Measurements from ENCODE around the gene ATP1A3. TPM values are rescaled to one million over a fixed set of nuclear protein-coding genes. Genes with fewer than 3 reads are reported as not detected.

ATP1A3 gene
- total and polyA plus RNA-seq, 5 experiments from 2014 or later = 2.8 to 6.2 (median 3.4) TPM

- Mint-ChIP-seq H3K4me1 (peaks cover 34 to 68% (median 54%) of the 10 kb centered on the region in 4 donors), H3K36me3 (no peaks in the 10 kb centered on the region), H3K27me3 (peaks cover 0 to 7% (median 0%) of the 10 kb centered on the region in 5 donors), H3K27ac (peak overlapping the region; percentile 73 to 96 (median 89)), H3K9me3 (no peaks in the 10 kb centered on the region), H3K4me3 (peak overlapping the region in 2 of 10 donors; percentile 23 to 65)
- DNase-seq = no peak
- ATAC-seq = no peak
- POLR2A ChIA-PET = interaction anchor here (1.2 to 9.4 kb wide), 4 partner anchors 10 to 76 kb away, joined by 4 to 176 read pairs (median 16); partner anchors contain the start of genes ARHGEF1 and RPS19
These were observed 58.1 kb downstream of the ATP1A3 start for GRCh38 chr19:41935760-41936415.

GRCh38 chr19:41934849-41935374, 59.1 kb downstream of the ATP1A3 start:
- Mint-ChIP-seq H3K27me3 (peaks cover 0 to 7% (median 0%) of the 10 kb centered on the region in 5 donors), H3K36me3 (no peaks in the 10 kb centered on the region), H3K4me1 (peaks cover 41 to 70% (median 61%) of the 10 kb centered on the region in 4 donors), H3K27ac (peak overlapping the region; percentile 81 to 96 (median 88)), H3K4me3 (peak overlapping the region in 9 of 10 donors; percentile 25 to 78 (median 52)), H3K9me3 (no peaks in the 10 kb centered on the region)
- ATAC-seq (peak; percentile 72 to 77), DNase-seq (peak; percentile 64 to 90 (median 76))
- POLR2A ChIA-PET = interaction anchor here (0.6 to 9.4 kb wide), 8 partner anchors 15 to 332 kb away, joined by 3 to 176 read pairs (median 5); partner anchors contain the start of genes ARHGEF1 and RPS19

GRCh38 chr19:41933693-41934426, 60.2 kb downstream of the ATP1A3 start:
- H3K27me3 Mint-ChIP-seq = peaks cover 0 to 9% (median 0%) of the 10 kb centered on the region in 5 donors
- DNase-seq (no peak), ATAC-seq (no peak)
- H3K9me3 Mint-ChIP-seq = no peaks in the 10 kb centered on the region
- H3K4me3 Mint-ChIP-seq = peak overlapping the region in 9 of 10 donors; percentile 18 to 58 (median 31)
- POLR2A ChIA-PET = interaction anchor here (0.7 to 9.4 kb wide), 7 partner anchors 31 to 333 kb away, joined by 4 to 176 read pairs (median 4); partner anchors contain the start of genes ARHGEF1 and RPS19
- peaks cover 46 to 77% (median 71%) of the 10 kb centered on the region in 4 donors for H3K4me1 Mint-ChIP-seq
- H3K36me3 Mint-ChIP-seq = no peaks in the 10 kb centered on the region
- H3K27ac Mint-ChIP-seq = peak overlapping the region; percentile 81 to 96 (median 90)

- POLR2A ChIA-PET = interaction anchor here (1.0 to 9.4 kb wide), 4 partner anchors 21 to 73 kb away, joined by 4 to 176 read pairs (median 38); partner anchors contain the start of genes ARHGEF1 and RPS19
- ATAC-seq = no peak
- H3K27ac Mint-ChIP-seq = peak overlapping the region in 9 of 10 donors; percentile 29 to 96 (median 84)
- no peaks in the 10 kb centered on the region for H3K36me3 Mint-ChIP-seq
- DNase-seq = no peak
- peaks cover 0 to 10% (median 0%) of the 10 kb centered on the region in 5 donors for H3K27me3 Mint-ChIP-seq
- no peaks in the 10 kb centered on the region for H3K9me3 Mint-ChIP-seq
- H3K4me3 Mint-ChIP-seq = peak overlapping the region in 2 of 10 donors; percentile 2 to 25
- H3K4me1 Mint-ChIP-seq = peaks cover 47 to 79% (median 70%) of the 10 kb centered on the region in 4 donors
These were observed 61.2 kb downstream of the ATP1A3 start for GRCh38 chr19:41932720-41933332.

- DNase-seq (no peak), ATAC-seq (no peak)
- Mint-ChIP-seq H3K9me3 (no peaks in the 10 kb centered on the region), H3K27ac (peak overlapping the region in 5 of 10 donors; percentile 60 to 96 (median 78)), H3K4me1 (peaks cover 43 to 74% (median 65%) of the 10 kb centered on the region in 4 donors), H3K36me3 (no peaks in the 10 kb centered on the region), H3K4me3 (peak overlapping the region in 1 of 10 donors; percentile 25), H3K27me3 (peaks cover 0 to 10% (median 0%) of the 10 kb centered on the region in 5 donors)
- POLR2A ChIA-PET = interaction anchor here (1.0 to 9.4 kb wide), 5 partner anchors 21 to 73 kb away, joined by 4 to 176 read pairs (median 26); partner anchors contain the start of genes ARHGEF1 and RPS19
These were observed 61.7 kb downstream of the ATP1A3 start for GRCh38 chr19:41932259-41932719.

- H3K4me1 Mint-ChIP-seq = peaks cover 38 to 64% (median 56%) of the 10 kb centered on the region in 4 donors
- H3K9me3 Mint-ChIP-seq = no peaks in the 10 kb centered on the region
- DNase-seq (peak in 1 of 10 donors; percentile 12), ATAC-seq (no peak)
- H3K36me3 Mint-ChIP-seq = no peaks in the 10 kb centered on the region
- POLR2A ChIA-PET = interaction anchor here (0.9 to 9.4 kb wide), 10 partner anchors 9 to 66 kb away, joined by 3 to 176 read pairs (median 14); partner anchors contain the start of gene ARHGEF1
- peaks cover 0 to 10% (median 0%) of the 10 kb centered on the region in 5 donors for H3K27me3 Mint-ChIP-seq
- H3K4me3 Mint-ChIP-seq = peak overlapping the region in 1 of 10 donors; percentile 35
- H3K27ac Mint-ChIP-seq = peak overlapping the region in 9 of 10 donors; percentile 13 to 94 (median 79)
These were observed 63.0 kb downstream of the ATP1A3 start for GRCh38 chr19:41930926-41931592.

- ATAC-seq (no peak), DNase-seq (no peak)
- Mint-ChIP-seq H3K27ac (peak overlapping the region; percentile 71 to 94 (median 81)), H3K27me3 (peaks cover 0 to 8% (median 0%) of the 10 kb centered on the region in 5 donors), H3K4me3 (peak overlapping the region in 8 of 10 donors; percentile 44 to 86 (median 68)), H3K36me3 (no peaks in the 10 kb centered on the region), H3K4me1 (peaks cover 38 to 60% (median 54%) of the 10 kb centered on the region in 4 donors), H3K9me3 (no peaks in the 10 kb centered on the region)
- POLR2A ChIA-PET = interaction anchor here (0.9 to 9.4 kb wide), 12 partner anchors 8 to 65 kb away, joined by 3 to 176 read pairs (median 8); partner anchors contain the start of genes ARHGEF1, CD79A and RABAC1
These were observed 63.7 kb downstream of the ATP1A3 start for GRCh38 chr19:41930322-41930722.

GRCh38 chr19:41929536-41930071, 64.4 kb downstream of the ATP1A3 start:
- Mint-ChIP-seq H3K4me1 (peaks cover 31 to 53% (median 46%) of the 10 kb centered on the region in 4 donors), H3K27ac (peak overlapping the region in 9 of 10 donors; percentile 71 to 94 (median 83)), H3K36me3 (no peaks in the 10 kb centered on the region), H3K27me3 (peaks cover 0 to 3% (median 0%) of the 10 kb centered on the region in 5 donors), H3K4me3 (peak overlapping the region in 9 of 10 donors; percentile 52 to 97 (median 93)), H3K9me3 (no peaks in the 10 kb centered on the region)
- DNase-seq (no peak), ATAC-seq (peak in 1 of 2 donors; percentile 12)
- POLR2A ChIA-PET = interaction anchor here (0.8 to 9.4 kb wide), 13 partner anchors 8 to 70 kb away, joined by 3 to 176 read pairs (median 6); partner anchors contain the start of genes ARHGEF1, CD79A, RABAC1 and RPS19

GRCh38 chr19:41928754-41929535, 65.1 kb downstream of the ATP1A3 start:
- H3K9me3 Mint-ChIP-seq = no peaks in the 10 kb centered on the region
- H3K36me3 Mint-ChIP-seq = no peaks in the 10 kb centered on the region
- H3K27ac Mint-ChIP-seq = peak overlapping the region in 9 of 10 donors; percentile 83 to 94 (median 91)
- DNase-seq (peak in 1 of 10 donors; percentile 52), ATAC-seq (peak; percentile 66 to 73)
- peak overlapping the region in 7 of 10 donors; percentile 86 to 97 (median 94) for H3K4me3 Mint-ChIP-seq
- POLR2A ChIA-PET = interaction anchor here (0.8 to 9.4 kb wide), 17 partner anchors 9 to 69 kb away, joined by 3 to 176 read pairs (median 6); partner anchors contain the start of genes ARHGEF1, CD79A, RABAC1 and RPS19
- peaks cover 0 to 3% (median 0%) of the 10 kb centered on the region in 5 donors for H3K27me3 Mint-ChIP-seq
- peaks cover 28 to 46% (median 41%) of the 10 kb centered on the region in 4 donors for H3K4me1 Mint-ChIP-seq

- peak within 1 kb of the TSS in 7 of 10 donors; percentile 86 to 97 (median 94) for H3K4me3 Mint-ChIP-seq
- peak within 1 kb of the TSS in 9 of 10 donors; percentile 83 to 94 (median 91) for H3K27ac Mint-ChIP-seq
- POLR2A ChIA-PET = interaction anchor here (0.9 to 9.4 kb wide), 9 partner anchors 9 to 56 kb away, joined by 3 to 176 read pairs (median 8); partner anchors contain the start of genes ARHGEF1 and CD79A
- peak in 1 of 10 donors; percentile 34 for DNase-seq
- no peaks in the 10 kb centered on the region for H3K9me3 Mint-ChIP-seq
- H3K36me3 Mint-ChIP-seq = peaks cover 0 to 2% (median 0%) of the 10 kb centered on the region in 3 donors
- peaks cover 0 to 5% (median 0%) of the 10 kb centered on the region in 5 donors for H3K27me3 Mint-ChIP-seq
- peak; percentile 37 to 47 for ATAC-seq
- peaks cover 24 to 43% (median 37%) of the 10 kb centered on the region in 4 donors for H3K4me1 Mint-ChIP-seq
These were observed 65.8 kb downstream of the ATP1A3 start, which contains the start of gene ERFL for GRCh38 chr19:41928221-41928683. ERFL (minus strand) TSS chr19:41928449; CDS start chr19:41912919, 15,530 bp downstream.
